Cardiac muscle cell (in vitro differentiated cells and primary cell): ENCODE data around the gene DTX3. TPM values are rescaled to one million over a fixed set of nuclear protein-coding genes. Genes with fewer than 3 reads are reported as not detected.
"Not testable (repeated sequence)": the region's sequence is repeated elsewhere in the genome, so short reads cannot be mapped to it uniquely, and the experiment has no call there.

ENCODE experiments used
- DNase-seq, 2 donors: peaks; one replicate each; pipeline versions ENCODE4 v3.0.0 to v3.0.0-alpha.2; 2010 to 2017; ENCODE audit warnings: low read depth in 1 of 2, low spot score in 1 of 2
- H3K27ac ChIP-seq: fragments of 200-600 bp; sonication (generic); 2 replicates; pipeline ENCODE4 v1.5.1; 2016
- H3K27me3 ChIP-seq: fragments of 200-600 bp; sonication (generic); 2 replicates; pipeline ENCODE4 v1.6.0; 2016; ENCODE audit warnings: control low read depth
- H3K36me3 ChIP-seq: fragments of 200-600 bp; sonication (generic); 2 replicates; pipeline ENCODE4 v1.5.1; 2016; ENCODE audit warnings: control low read depth
- H3K4me1 ChIP-seq: fragments of 200-600 bp; sonication (generic); 2 replicates; pipeline ENCODE4 v1.8.1; 2017; ENCODE audit warnings: low read depth, mild to moderate bottlenecking, mixed run types
- H3K4me3 ChIP-seq: fragments of 200-600 bp; sonication (generic); 2 replicates; pipeline ENCODE4 v1.5.1; 2016; ENCODE audit warnings: mild to moderate bottlenecking
- H3K9me3 ChIP-seq: fragments of 200-600 bp; sonication (generic); 2 replicates; pipeline ENCODE4 v1.5.1; 2017; ENCODE audit warnings: low read depth, mild to moderate bottlenecking, control low read depth
- CTCF ChIP-seq: IDR thresholded peaks from 2 replicates; pipeline ENCODE4 v1.5.1; 2012; ENCODE audit warnings: low read depth, mild to moderate bottlenecking, low read length
- polyA plus RNA-seq: library from polyadenylated mRNA; unstranded; fragments of >200 nt; fragmentation: Nextera tagmentation; extraction: Ambion mirVana; gene quantifications from 2 replicates; pipeline ENCODE4 v1.2.1, GENCODE V29; 2016
- total RNA-seq: library from RNA; depleted of rRNA; stranded (reverse); fragments of >200 nt; gene quantifications from 2 replicates; pipeline ENCODE4 v1.2.3, GENCODE V29; 2016

DTX3 gene
- total and polyA plus RNA-seq, 2 experiments from 2014 or later = 44.5 to 59.0 TPM

GRCh38 chr12:57632073-57632957 is 27.7 kb downstream of the DTX3 start:
- Histone ChIP-seq H3K4me3 (peak overlapping the region; percentile 38), H3K27ac (no peak overlapping the region), H3K4me1 (no peaks in the 10 kb centered on the region), H3K9me3 (no peaks in the 10 kb centered on the region), H3K36me3 (no peaks in the 10 kb centered on the region), H3K27me3 (peaks cover 96% of the 10 kb centered on the region)
- no peak for DNase-seq
- TF ChIP-seq CTCF = no peak

DNA sequence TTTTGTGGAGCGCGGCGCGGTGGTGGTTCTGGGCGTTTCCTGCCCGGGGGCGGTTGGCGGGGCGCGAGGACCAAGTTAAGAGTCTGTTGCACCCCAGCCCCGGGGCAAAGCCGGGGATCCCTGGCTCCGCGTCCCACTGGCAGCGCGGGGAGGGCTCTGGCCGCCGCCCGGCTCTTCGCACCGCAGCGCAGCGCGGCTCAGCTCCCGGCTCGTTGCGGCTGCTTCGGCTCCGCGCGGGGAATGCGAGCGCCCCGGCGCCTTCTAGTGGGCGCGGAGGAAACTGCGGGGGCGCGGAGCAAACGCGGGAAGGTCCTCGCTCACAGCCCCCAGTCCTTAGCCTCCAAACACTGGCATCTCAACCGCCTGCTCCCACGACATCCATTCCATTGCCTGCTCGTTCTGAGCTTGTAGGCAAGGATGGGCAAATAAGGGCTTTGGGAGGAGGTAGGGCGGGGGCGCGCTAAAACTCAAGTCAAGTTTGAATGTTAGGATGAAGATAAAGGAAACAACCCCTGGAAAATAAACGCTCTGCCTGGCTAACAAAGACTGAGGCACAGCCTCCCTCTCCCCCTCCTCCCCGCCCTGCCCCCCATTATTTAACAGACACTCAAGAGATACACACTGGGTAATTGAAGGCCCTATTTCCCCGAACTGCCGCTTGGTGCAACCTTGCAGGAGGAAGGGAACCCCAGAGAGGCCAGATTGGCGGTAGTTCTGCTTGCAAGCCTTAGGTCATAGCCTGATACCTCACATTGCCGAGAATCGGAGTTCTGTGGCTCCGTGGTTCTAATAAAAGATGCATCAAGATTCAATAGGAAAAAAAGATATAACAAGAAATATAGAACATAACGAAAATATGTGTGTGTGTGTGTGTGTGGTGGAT is 28.6 kb downstream of the DTX3 start, which contains the start of gene B4GALNT1:
Gene B4GALNT1, minus strand, starts transcription at position 244 of the 883 bp plus-strand sequence. CDS start 1,069 bp downstream, outside the sequence.
- H3K36me3 ChIP-seq = no peaks in the 10 kb centered on the region
- no peaks in the 10 kb centered on the region for H3K9me3 ChIP-seq
- H3K27ac ChIP-seq = no peak within 1 kb of the TSS
- TF ChIP-seq CTCF = peak; percentile 90
- peak within 1 kb of the TSS; percentile 38 for H3K4me3 ChIP-seq
- no peaks in the 10 kb centered on the region for H3K4me1 ChIP-seq
- peaks cover 96% of the 10 kb centered on the region for H3K27me3 ChIP-seq
- DNase-seq = peak; percentile 59 to 82

DNA sequence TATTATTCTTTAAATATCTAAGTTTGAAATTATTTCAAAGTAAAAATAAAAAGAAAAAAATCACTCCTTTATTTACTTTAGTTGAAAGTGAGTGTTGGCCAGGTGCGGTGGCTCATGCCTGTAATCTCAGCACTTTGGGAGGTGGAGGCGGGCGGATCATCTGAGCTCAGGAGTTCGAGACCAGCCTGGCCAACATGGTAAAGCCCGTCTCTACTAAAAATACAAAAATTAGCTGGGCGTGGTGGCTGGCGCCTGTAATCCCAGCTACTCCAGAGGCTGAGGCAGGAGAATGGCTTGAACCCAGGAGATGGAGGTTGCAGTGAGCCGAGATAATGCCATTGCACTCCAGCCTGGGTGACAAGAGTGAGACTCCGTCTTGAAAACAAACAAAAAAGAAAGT is 32.1 kb downstream of the DTX3 start:
- not testable (repeated sequence) for H3K4me3 ChIP-seq, H3K27ac ChIP-seq, H3K36me3 ChIP-seq, H3K9me3 ChIP-seq, H3K4me1 ChIP-seq, DNase-seq
- H3K27me3 ChIP-seq = peaks cover 78% of the 10 kb centered on the region

- Histone ChIP-seq H3K36me3 (no peaks in the 10 kb centered on the region), H3K4me3 (no peak overlapping the region), H3K27me3 (peaks cover 71% of the 10 kb centered on the region), H3K27ac (no peak overlapping the region), H3K9me3 (no peaks in the 10 kb centered on the region), H3K4me1 (no peaks in the 10 kb centered on the region)
- DNase-seq = no peak
- no peak for TF ChIP-seq CTCF
Observed at GRCh38 chr12:57637364-57637763, 32.7 kb downstream of the DTX3 start.

DNA sequence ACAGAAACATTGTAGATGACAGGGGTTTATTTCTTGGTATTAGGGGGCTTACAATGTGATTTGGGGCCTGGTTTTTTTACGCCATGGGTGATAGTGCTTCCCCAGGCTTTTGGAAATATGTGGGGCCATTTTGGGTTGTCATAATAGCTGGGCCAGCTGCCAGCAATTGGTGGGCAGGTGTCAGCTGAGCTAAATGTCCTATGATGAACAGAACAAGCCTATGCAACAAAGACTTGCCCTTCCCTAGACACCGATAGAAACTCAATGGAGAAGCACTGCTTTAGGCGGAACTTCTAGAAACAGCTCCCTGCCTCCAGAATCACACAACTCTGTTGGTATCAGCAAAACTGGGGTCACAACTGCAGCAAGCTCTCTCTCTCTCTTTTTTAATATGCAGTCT is 33.5 kb downstream of the DTX3 start:
- TF ChIP-seq CTCF = no peak

More for the DNA sequence above, 33.5 kb downstream of the DTX3 start:
- Histone ChIP-seq H3K4me1 (no peaks in the 10 kb centered on the region), H3K27ac (no peak overlapping the region), H3K9me3 (no peaks in the 10 kb centered on the region), H3K27me3 (peaks cover 64% of the 10 kb centered on the region), H3K36me3 (no peaks in the 10 kb centered on the region), H3K4me3 (no peak overlapping the region)
- no peak for DNase-seq
